Astrocyte of the cerebellum (primary cell): Measurements from ENCODE around the gene ST3GAL3.
A peak's percentile ranks its signal among the peaks of the same experiment; 100 is the strongest.

Source experiments
- DNase-seq: peaks from one replicate; pipeline ENCODE4 v3.0.0-alpha.2; 2011; ENCODE audit warnings: low read depth
- H3K4me3 ChIP-seq: 2 replicates; pipeline ENCODE4 v1.5.1; 2011; ENCODE audit warnings: mild to moderate bottlenecking, low read depth, low read length, moderate library complexity
- in situ Hi-C: cut with HindIII; loops from 2 replicates; pipeline ENCODE4 v1.10.0; 2017; ENCODE audit warnings: low sequenced_read_pairs
- TF ChIP-seq, protein P1 (sequence below): IDR thresholded peaks from 2 replicates; pipeline ENCODE4 v1.5.1; 2012; ENCODE audit warnings: low read length, low read depth, moderate library complexity, mild to moderate bottlenecking; ENCODE audit errors: missing control alignments

Gene ST3GAL3

DNA sequence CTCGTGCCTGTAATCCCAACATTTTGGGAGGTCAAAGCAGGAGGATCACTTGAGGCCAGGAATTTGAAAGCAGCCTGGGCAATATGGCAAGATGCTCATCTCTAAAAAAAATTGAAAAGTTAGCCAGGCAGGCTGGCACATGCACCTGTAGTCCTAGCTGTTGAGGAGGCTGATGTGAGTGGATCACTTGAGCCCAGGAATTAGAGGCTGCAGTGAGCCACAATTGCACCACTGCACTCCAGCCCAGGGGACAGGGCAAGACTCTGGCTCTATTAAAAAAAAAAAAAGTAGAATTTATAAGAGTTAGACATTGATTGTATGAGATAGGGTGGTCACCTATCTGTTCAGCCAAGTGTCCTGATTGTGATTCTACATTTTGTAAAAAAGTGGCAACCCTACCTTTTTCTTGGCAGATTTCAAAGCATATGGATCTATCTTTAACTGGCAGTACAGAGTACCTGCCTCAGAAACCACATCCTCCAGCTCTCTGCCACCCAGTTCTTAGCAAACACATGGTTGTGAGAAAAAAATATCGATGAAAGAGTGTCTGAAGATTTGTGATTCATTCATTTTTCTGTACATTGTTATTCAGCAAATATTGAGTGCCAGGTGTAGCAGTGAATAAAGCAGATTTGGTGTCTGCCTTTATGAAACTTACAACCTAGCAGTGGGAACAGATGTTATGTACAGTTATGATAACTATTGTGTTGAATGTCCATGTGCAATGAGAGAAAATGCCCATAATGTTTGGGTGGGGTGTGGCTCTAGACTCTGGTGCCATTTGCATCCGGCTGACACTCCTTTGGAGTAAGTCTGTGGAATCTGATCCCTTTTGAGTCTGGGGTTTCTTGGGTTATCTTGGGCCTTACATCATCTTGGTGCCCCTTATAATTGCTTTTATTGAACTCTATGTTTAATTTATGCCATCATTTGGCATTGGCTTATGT, 82.5 kb downstream of the ST3GAL3 start:
- in situ Hi-C loops, result no loop called here
- no peak for DNase-seq

DNA sequence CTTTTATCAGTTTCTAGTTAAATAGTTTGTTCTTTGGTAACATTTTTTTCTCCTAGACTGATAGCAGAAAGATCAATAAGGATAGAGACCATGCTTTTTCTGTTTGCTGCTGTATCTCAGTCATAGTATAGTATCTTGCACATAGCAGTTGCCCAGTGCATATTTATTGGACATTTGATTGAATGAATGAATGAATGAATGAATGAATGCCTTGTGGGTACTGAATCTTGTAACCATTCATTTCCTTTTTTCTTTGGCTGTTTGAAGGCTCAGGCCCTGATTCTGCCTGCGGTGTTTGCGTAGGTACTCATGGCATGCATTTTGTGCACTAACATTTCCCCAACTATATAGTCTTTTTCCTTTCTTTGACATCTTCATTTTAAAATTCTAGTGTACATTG, 83.9 kb downstream of the ST3GAL3 start:
- TF ChIP-seq, protein P1, sequence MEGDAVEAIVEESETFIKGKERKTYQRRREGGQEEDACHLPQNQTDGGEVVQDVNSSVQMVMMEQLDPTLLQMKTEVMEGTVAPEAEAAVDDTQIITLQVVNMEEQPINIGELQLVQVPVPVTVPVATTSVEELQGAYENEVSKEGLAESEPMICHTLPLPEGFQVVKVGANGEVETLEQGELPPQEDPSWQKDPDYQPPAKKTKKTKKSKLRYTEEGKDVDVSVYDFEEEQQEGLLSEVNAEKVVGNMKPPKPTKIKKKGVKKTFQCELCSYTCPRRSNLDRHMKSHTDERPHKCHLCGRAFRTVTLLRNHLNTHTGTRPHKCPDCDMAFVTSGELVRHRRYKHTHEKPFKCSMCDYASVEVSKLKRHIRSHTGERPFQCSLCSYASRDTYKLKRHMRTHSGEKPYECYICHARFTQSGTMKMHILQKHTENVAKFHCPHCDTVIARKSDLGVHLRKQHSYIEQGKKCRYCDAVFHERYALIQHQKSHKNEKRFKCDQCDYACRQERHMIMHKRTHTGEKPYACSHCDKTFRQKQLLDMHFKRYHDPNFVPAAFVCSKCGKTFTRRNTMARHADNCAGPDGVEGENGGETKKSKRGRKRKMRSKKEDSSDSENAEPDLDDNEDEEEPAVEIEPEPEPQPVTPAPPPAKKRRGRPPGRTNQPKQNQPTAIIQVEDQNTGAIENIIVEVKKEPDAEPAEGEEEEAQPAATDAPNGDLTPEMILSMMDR, result no peak
- in situ Hi-C loops, result no loop called here
- no peak for DNase-seq
- no peak overlapping the region for H3K4me3 ChIP-seq

More for the DNA sequence above, 82.5 kb downstream of the ST3GAL3 start:
- TF ChIP-seq, protein P1, result no peak
- no peak overlapping the region for H3K4me3 ChIP-seq

DNA sequence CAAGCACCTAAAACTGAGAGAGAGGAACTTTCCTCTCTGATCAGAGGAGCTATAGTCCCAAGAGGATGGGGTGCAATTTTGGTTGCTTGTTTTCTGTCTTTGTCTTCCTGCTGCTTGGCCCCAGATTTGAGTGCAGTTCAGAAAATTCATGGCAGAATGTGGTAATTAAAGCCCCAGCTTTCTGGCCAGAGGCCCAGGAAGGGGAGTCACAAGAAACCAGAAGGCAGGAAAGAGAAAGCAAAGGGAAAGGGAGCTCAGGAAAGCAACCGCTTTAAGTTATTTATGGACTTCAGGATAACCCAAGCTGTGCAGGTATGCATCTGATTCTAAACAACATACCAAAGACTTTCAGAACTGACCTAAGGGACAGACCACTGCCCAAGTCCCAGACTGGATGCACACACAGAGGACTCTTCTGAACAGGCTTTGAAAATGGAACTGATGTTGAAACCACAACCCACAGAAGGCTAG, 88.8 kb downstream of the ST3GAL3 start:
- peak; percentile 97 for DNase-seq
- TF ChIP-seq, protein P1, result no peak
- H3K4me3 ChIP-seq, result no peak overlapping the region
- in situ Hi-C loops, result no loop called here

DNA sequence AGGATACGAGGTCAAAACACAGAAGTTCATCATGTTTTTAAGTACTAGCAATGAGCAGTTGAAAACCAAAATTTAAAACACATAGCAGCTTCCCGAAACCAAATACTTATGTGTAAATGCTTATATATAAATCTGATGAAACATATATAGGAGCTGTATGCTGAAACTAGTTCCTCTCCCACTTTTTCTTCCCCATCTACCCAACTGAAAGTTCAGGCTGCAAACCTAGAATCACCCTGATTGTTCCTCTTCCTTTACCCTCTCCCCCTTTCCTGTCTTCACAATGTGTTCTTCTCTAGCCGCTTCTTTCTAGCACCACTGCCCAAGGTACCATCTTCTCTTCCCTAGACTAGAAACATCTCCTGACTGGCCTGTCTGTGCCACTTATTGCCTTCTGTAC, 90.6 kb downstream of the ST3GAL3 start:
- TF ChIP-seq, protein P1, result no peak
- no peak for DNase-seq
- no peak overlapping the region for H3K4me3 ChIP-seq
- in situ Hi-C loops, result no loop called here

DNA sequence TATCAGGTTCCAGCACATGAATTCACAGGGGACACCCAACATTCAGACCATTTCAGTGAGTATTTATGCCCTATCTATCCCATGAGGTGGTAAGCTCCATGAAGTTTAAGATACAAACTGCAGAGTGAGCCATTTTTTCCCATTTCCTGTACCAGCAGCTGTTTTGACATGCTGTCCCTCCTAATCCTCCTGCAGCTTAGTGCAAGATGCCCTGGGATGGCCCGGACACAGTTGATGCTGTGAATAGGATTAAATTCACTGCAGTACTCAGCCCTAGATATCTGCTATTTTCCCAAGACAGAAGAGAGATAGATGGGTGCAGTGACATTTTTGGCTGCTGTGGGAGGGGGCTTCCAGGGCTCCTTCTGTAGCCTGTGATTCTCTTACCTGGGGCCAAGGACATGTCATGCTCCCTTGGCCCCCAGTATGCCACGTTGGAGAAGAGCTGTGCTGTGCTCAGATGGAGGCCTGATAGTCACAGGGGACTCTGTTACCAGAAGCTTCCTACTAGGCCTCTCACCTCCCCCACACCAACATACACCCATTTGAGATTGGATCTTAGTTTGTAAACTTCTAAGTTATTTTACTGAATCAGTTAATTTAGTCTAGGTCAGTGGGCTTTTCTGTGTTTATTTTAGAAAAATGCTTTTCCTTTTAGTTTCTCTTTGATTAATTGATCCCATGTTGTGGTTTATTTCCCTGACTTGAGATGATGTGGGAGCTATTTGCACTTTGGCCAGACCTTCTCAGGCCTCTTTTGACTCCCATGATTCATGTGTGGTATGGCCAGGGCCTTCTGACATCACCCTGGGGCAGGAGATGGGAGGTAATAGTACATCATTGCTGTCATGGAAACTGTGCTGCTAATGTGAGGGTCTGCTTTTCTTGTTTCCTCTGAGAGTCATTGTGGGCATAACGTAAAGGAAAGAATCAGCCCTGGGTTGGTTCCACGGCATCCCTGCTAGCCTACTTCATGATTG, 92.6 kb downstream of the ST3GAL3 start:
- peak; percentile 96 for DNase-seq
- TF ChIP-seq, protein P1, result no peak
- in situ Hi-C loops, result no loop called here
- H3K4me3 ChIP-seq, result no peak overlapping the region

DNA sequence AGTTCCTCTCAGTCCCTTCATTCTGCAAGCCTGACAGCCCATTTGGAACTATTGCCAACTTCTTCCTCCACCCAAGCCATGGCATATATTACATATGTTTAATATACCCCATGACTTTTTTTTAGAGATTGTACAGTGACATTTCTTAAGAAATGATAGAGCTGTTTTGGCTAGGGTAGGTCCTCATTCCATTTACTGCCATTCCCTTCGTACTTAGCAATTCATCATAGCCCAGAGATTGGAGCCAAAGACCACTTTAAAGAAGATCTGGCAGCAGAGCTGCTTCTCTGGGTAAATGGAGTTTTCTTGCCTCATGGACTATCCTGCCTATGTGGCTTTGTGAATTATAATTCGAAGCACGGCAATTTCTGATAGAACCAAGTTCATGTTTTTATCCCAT, 93.4 kb downstream of the ST3GAL3 start:
- in situ Hi-C loops, result no loop called here
- TF ChIP-seq, protein P1, result no peak
- H3K4me3 ChIP-seq, result no peak overlapping the region

More for the DNA sequence above, 93.4 kb downstream of the ST3GAL3 start:
- no peak for DNase-seq
